ENCODE measurements around the gene BBS10.
"Not testable (repeated sequence)": the region's sequence is repeated elsewhere in the genome, so short reads cannot be mapped to it uniquely, and the experiment has no call there.

Gene BBS10

GRCh38 chr12:76348079-76348901 is at the start of gene BBS10:
BBS10 (minus strand) TSS chr12:76348415; CDS start chr12:76348358, 57 bp downstream.
- peak; percentile 57 to 95 (median 87) for DNase-seq

GRCh38 chr12:76391461-76391860 is 43.2 kb upstream of the BBS10 start:
- DNase-seq = no peak

- DNase-seq = no peak
Measured at GRCh38 chr12:76387614-76388013, 39.4 kb upstream of the BBS10 start.

DNA sequence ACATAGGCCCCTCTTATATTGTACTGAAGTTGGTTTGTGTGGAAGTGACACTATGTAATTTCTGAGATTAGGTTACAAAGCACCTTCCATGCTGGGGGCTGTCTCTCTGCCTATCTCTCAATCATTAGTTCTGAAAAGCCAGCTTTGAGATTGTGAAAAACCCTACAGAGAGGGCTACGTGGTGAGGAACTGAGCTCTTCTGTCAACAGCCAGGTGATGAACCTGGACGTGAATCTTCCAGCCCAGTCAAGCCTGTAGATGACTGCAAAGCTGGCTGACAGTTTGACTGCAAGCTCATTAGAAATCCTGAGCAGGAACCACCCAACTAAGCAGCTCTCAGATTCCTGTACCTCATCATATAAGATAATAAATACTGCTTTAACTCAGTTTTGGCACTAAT is 36.3 kb upstream of the BBS10 start:
- no peak for DNase-seq

DNA sequence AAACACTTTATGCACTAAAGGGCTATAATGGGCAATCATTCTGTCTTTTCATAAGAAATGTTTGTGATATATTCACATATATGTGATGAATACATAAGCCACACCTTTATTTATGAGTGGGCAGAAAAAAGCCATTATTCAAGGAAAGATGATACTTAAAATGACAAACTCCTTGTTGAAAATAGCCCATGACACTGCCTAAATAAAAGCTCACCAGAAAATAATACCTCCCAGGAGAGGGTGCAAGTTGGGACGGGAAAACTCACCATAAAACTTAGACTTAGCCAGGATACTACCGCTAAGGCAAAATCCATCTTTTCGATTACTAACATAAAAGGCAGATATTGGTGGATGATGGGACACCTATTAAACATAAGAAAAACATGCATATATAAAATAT is 35.8 kb upstream of the BBS10 start:
- DNase-seq = no peak

DNA sequence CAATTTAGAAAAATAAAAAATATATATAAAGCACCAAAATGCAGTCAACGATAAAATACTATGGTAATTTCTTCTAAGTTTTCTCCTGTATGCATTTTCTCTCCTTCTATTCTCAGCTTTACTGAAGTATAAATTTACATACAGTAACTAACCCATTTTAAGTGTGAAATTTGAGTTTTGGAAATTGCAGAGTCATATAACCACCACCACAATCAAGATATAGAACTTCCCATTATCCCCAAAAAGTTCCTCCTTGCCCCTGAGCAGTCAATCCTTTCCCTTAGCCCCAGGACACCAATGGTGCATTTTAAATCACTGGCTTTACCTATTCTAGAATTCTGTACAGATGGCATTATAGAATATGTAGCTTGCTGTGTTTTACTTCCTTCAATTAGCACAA is 31.0 kb upstream of the BBS10 start:
- no peak for DNase-seq

DNA sequence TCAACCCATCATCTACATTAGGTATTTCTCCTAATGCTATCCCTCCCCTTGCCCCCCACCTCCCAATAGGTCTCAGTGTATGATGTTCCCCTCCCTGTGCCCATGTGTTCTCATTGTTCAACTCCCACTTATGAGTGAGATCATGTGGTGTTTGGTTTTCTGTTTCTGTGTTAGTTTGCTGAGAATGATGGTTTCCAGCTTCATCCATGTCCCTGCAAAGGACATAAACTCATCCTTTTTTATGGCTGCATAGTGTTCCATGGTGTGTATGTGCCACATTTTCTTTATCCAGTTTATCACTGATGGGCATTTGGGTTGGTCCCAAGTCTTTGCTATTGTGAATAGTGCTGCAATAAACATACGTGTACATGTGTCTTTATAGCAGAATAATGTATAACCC is 28.7 kb upstream of the BBS10 start:
- DNase-seq = not testable (repeated sequence)

DNA sequence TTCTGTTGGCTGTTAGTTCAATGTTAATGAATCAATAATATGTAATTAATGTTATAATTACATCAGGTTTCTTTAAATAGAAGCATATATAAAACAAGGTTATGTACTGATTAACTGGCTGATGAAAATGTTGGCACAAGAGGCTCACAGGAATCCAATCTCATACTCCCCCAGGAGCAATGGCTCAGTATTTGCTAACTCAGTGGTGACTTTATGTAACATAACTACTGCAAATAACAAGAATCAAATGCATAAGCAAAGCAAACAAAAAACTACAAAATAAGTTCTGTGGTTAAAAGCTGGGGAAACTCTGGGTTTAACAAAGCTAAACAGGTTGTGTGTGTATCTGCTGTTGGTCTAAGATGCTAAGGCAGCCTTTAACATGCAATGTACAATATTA is 27.7 kb upstream of the BBS10 start:
- no peak for DNase-seq

GRCh38 chr12:76375470-76375869 is 27.3 kb upstream of the BBS10 start:
- DNase-seq = no peak

DNA sequence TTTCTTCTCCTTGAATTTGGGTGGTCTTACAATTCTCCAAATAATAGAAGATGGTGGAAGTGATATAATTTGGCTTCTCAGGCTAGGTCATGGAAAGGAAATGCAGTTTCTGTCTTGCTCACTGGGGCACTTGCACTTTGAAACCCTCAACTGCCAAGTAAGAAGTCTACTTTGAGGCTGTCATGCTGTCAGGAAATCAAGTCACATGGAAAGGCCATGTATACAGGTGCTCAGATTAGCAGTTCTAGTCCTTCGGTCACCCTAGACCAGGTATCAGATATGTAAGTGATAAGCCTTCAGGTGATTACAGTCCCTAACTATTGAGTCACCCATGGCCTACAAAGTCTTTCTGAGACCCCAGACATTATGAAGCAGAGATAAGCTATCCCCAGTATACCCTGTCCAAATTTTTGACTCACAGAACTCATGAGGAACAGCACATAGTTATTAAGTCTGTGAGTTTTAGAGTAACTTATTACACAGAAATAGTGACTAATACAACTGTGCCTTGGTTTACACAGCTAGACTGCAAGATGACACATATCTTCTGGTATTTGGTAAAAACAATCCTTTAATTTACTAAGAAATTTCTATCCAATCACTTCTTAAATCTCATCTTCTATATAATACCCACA is 26.3 kb upstream of the BBS10 start:
- DNase-seq = no peak

DNA sequence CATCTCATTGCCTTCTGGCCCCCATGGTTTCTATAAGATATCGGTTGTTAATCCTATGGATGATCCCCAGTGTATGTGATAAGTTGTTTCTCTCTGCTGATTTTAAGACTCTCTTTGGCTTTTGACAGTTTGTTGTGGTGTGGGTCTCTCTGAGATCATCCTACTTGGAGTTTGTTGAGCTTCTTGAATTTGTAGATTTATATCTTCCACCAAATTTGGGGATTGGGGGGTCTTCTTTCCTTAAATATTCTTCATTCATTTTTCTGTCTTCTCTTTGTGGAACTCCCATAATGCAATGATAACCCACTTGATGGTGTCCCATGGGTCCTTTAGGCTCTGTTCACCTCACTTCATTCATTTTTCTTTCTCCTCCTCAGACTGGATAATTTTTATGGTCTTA is 20.0 kb upstream of the BBS10 start:
- DNase-seq = no peak

DNA sequence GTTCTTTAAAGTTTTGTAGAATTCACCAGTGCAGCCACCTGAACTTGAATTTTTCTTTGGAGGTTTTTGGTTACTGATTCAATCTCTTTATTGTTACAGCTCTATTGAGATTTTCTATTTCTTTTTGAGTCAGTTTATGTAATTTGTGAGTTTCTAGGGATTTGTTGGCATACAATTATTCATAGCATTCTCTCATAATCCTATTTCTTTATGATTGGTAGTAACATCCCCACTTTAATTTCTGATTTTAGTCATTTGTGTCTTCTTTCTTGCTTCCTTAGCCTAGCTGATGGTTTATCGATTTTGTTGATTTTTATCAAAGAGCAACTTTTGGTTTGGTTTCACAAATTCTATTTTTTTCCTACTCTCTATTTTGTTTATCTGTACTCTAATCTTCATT is 17.9 kb upstream of the BBS10 start:
- no peak for DNase-seq

DNA sequence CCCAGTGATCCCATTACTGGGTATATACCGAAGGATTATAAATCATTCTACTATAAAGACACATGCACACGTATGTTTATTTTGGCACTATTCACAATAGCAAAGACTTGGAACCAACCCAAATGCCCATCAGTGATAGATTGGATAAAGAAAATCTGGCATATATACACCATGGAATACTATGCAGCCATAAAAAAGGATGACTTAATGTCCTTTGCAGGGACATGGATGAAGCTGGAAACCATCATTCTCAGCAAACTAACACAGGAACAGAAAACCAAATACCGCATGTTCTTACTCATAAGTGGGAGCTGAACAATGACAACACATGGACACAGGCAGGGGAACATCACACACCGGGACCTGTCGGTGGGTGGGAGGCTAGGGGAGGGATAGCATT is 15.9 kb upstream of the BBS10 start:
- not testable (repeated sequence) for DNase-seq

GRCh38 chr12:76360316-76360715 is 12.1 kb upstream of the BBS10 start:
- no peak for DNase-seq

GRCh38 chr12:76356071-76356470 is 7.9 kb upstream of the BBS10 start:
- no peak for DNase-seq

- DNase-seq = peak in 20 of 56 donors; percentile 2 to 67 (median 30)
Measured at GRCh38 chr12:76346798-76347420, 1.3 kb downstream of the BBS10 start.

DNA sequence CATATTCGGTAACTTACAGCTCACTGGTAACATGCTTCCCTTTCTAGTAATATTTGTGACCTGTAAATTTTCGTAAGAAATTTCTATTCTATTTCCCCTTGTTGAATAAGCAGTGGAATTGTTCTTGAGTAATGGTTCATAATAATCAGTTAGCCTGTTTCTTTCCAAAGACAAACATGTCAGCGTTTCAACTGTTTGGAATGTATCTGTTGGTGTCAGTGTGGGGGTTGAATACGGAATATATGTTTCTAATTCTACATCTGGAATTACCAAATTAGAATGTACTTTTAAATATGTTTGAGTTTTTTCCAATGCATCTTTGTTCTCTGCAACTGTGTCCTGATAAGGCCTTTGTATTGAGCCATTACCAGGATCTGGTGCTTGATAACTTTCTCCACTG is 2.0 kb downstream of the BBS10 start:
- DNase-seq = no peak

DNA sequence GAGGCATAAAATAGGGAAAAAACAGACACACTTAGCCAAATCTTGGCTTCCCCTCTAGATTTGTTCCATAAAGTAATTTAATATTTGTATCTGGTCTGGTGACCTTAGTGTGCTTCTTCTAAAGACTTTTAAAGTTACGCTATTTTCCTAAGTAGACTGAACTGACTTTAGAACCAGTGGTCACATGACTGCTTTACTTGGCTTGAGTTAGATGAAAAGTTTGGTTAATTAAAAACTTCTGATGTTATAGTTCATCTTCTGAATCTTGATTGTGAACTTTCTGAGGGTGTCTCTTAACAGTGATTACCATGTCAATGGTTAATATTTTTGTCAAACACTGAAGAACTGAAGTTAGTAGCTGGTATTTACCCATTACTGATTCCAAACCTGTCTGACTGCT is 2.6 kb downstream of the BBS10 start:
- DNase-seq = no peak

GRCh38 chr12:76341436-76342030 is 6.7 kb downstream of the BBS10 start:
- DNase-seq = no peak

- DNase-seq = no peak
Measured at GRCh38 chr12:76340680-76341435, 7.4 kb downstream of the BBS10 start.

DNA sequence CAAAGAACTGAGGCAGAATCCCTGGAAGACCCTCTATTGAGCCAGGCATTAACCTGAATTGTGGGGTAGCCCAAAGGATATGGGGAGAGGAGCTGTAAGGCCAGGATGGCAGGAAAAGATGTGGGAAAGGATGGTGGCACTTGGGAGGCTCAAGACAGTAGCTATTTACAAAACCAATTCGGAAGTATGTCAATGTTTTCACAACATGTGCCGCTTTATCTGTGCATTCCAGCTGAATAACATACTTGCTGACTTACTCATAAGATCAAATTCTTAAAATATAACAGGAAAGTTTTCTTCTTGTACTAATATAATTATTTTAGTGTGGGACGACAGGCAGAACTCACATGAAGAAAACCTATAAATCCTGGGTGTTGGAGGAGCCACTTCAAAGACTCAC is 10.6 kb downstream of the BBS10 start:
- no peak for DNase-seq

Measured in nucleus accumbens (tissue), 56 donors.